Measurements from ENCODE around the gene SCN10A. TPM values are rescaled to one million over a fixed set of nuclear protein-coding genes. Genes with fewer than 3 reads are reported as not detected.
A peak's percentile ranks its signal among the peaks of the same experiment; 100 is the strongest.

Gene SCN10A
- total RNA-seq (2014; rRNA removed; shearing (Covaris generic)): not detected in 2 replicates

- DNase-seq (ENCODE audit: low read depth): no peak
These were observed at the start of gene SCN10A for GRCh38 chr3:38816026-38816425. TSS of gene SCN10A (minus strand) at chr3:38816217. CDS start at chr3:38794010, 22,207 bp downstream.

- no peak for DNase-seq (ENCODE audit: low read depth)
These were observed 37.0 kb upstream of the SCN10A start for GRCh38 chr3:38853011-38853410.

- DNase-seq (ENCODE audit: low read depth): peak; percentile 55
These were observed 27.9 kb upstream of the SCN10A start for GRCh38 chr3:38843898-38844297.

GRCh38 chr3:38842266-38842965 lies 26.4 kb upstream of the SCN10A start:
- no peak for DNase-seq (ENCODE audit: low read depth)

GRCh38 chr3:38840987-38841386 lies 25.0 kb upstream of the SCN10A start:
- DNase-seq (ENCODE audit: low read depth): no peak

GRCh38 chr3:38837358-38837757 lies 21.3 kb upstream of the SCN10A start:
- DNase-seq (ENCODE audit: low read depth): no peak

GRCh38 chr3:38836561-38836960 lies 20.5 kb upstream of the SCN10A start:
- DNase-seq (ENCODE audit: low read depth): no peak

- peak; percentile 28 for DNase-seq (ENCODE audit: low read depth)
These were observed 19.9 kb upstream of the SCN10A start for GRCh38 chr3:38835939-38836338.

- no peak for DNase-seq (ENCODE audit: low read depth)
These were observed 18.7 kb upstream of the SCN10A start for GRCh38 chr3:38834717-38835116.

- peak; percentile 84 for DNase-seq (ENCODE audit: low read depth)
These were observed 18.1 kb upstream of the SCN10A start for GRCh38 chr3:38834110-38834509.

- DNase-seq (ENCODE audit: low read depth): peak; percentile 73
These were observed 13.4 kb upstream of the SCN10A start for GRCh38 chr3:38829404-38829803.

- no peak for DNase-seq (ENCODE audit: low read depth)
These were observed 12.7 kb upstream of the SCN10A start for GRCh38 chr3:38828681-38829080.

- DNase-seq (ENCODE audit: low read depth): no peak
These were observed 11.8 kb upstream of the SCN10A start for GRCh38 chr3:38827791-38828190.

GRCh38 chr3:38826001-38826400 lies 10.0 kb upstream of the SCN10A start:
- no peak for DNase-seq (ENCODE audit: low read depth)

- no peak for DNase-seq (ENCODE audit: low read depth)
These were observed 8.3 kb upstream of the SCN10A start for GRCh38 chr3:38824349-38824748.

GRCh38 chr3:38823722-38824121 lies 7.7 kb upstream of the SCN10A start:
- no peak for DNase-seq (ENCODE audit: low read depth)

GRCh38 chr3:38823186-38823585 lies 7.2 kb upstream of the SCN10A start:
- no peak for DNase-seq (ENCODE audit: low read depth)

- DNase-seq (ENCODE audit: low read depth): no peak
These were observed 4.2 kb downstream of the SCN10A start for GRCh38 chr3:38811822-38812221.

- DNase-seq (ENCODE audit: low read depth): peak; percentile 59
These were observed 10.1 kb downstream of the SCN10A start for GRCh38 chr3:38805765-38806386.

GRCh38 chr3:38805004-38805403 lies 11.0 kb downstream of the SCN10A start:
- no peak for DNase-seq (ENCODE audit: low read depth)

GRCh38 chr3:38800511-38800910 lies 15.5 kb downstream of the SCN10A start:
- no peak for DNase-seq (ENCODE audit: low read depth)

- DNase-seq (ENCODE audit: low read depth): no peak
These were observed 22.3 kb downstream of the SCN10A start for GRCh38 chr3:38793721-38794120.

GRCh38 chr3:38792983-38793382 lies 23.0 kb downstream of the SCN10A start:
- no peak for DNase-seq (ENCODE audit: low read depth)

GRCh38 chr3:38782148-38782547 lies 33.9 kb downstream of the SCN10A start:
- no peak for DNase-seq (ENCODE audit: low read depth)

All from M059J (cell line).